ENCODE measurements around the gene AFAP1L1.

AFAP1L1 gene

GRCh38 chr5:149278451-149279210, 7.0 kb downstream of the AFAP1L1 start:
- no peak for TF ChIP-seq ZFP30 (CRISPR knock-in tag; IDR thresholded peaks at IDR 0.05)
- no peak for TF ChIP-seq TOX (CRISPR knock-in tag; IDR thresholded peaks at IDR 0.05; ENCODE audit: borderline replicate concordance)
- TF ChIP-seq ZNF70 (CRISPR knock-in tag; IDR thresholded peaks at IDR 0.05): no peak
- no peak for TF ChIP-seq CSRNP3 (CRISPR knock-in tag; IDR thresholded peaks at IDR 0.05)
- no peak for TF ChIP-seq ISL1 (CRISPR knock-in tag; IDR thresholded peaks at IDR 0.05)
- TF ChIP-seq PPARA (CRISPR knock-in tag; IDR thresholded peaks at IDR 0.05; ENCODE audit: borderline replicate concordance): no peak
- TF ChIP-seq, protein P1, sequence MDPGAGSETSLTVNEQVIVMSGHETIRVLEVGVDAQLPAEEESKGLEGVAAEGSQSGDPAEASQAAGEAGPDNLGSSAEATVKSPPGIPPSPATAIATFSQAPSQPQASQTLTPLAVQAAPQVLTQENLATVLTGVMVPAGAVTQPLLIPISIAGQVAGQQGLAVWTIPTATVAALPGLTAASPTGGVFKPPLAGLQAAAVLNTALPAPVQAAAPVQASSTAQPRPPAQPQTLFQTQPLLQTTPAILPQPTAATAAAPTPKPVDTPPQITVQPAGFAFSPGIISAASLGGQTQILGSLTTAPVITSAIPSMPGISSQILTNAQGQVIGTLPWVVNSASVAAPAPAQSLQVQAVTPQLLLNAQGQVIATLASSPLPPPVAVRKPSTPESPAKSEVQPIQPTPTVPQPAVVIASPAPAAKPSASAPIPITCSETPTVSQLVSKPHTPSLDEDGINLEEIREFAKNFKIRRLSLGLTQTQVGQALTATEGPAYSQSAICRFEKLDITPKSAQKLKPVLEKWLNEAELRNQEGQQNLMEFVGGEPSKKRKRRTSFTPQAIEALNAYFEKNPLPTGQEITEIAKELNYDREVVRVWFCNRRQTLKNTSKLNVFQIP (CRISPR knock-in tag; IDR thresholded peaks at IDR 0.05; ENCODE audit: borderline replicate concordance, low read depth): no peak
- TF ChIP-seq CREB5 (CRISPR knock-in tag; IDR thresholded peaks at IDR 0.05; ENCODE audit: low read depth): no peak
- no peak for TF ChIP-seq GLIS3 (CRISPR knock-in tag; IDR thresholded peaks at IDR 0.05)
- TF ChIP-seq ZC3H10 (CRISPR knock-in tag; IDR thresholded peaks at IDR 0.05): no peak
- TF ChIP-seq BACH2 (CRISPR knock-in tag; IDR thresholded peaks at IDR 0.05; ENCODE audit: borderline replicate concordance): no peak
- no peak for TF ChIP-seq TCF4 (CRISPR knock-in tag; IDR thresholded peaks at IDR 0.05; ENCODE audit: borderline replicate concordance)
- TF ChIP-seq ZFP3 (CRISPR knock-in tag; IDR thresholded peaks at IDR 0.05): no peak
- TF ChIP-seq ESRRG (CRISPR knock-in tag; IDR thresholded peaks at IDR 0.05): no peak
- TF ChIP-seq ZNF8 (CRISPR knock-in tag; IDR thresholded peaks at IDR 0.05): no peak
- no peak for TF ChIP-seq SNAI2 (CRISPR knock-in tag; IDR thresholded peaks at IDR 0.05)
- TF ChIP-seq ZNF565 (CRISPR knock-in tag; conservative IDR thresholded peaks at IDR 0.05; ENCODE audit: low read depth): no peak
- no peak for TF ChIP-seq OSR1 (CRISPR knock-in tag; IDR thresholded peaks at IDR 0.05)

GRCh38 chr5:149279661-149280060, 8.0 kb downstream of the AFAP1L1 start:
- TF ChIP-seq TCF4 (CRISPR knock-in tag; IDR thresholded peaks at IDR 0.05; ENCODE audit: borderline replicate concordance) (no peak), CSDC2 (CRISPR knock-in tag; IDR thresholded peaks at IDR 0.05) (no peak), SNAI2 (CRISPR knock-in tag; IDR thresholded peaks at IDR 0.05) (no peak), ARNTL (CRISPR knock-in tag; IDR thresholded peaks at IDR 0.05; ENCODE audit: borderline replicate concordance, low read depth) (no peak), ESRRG (CRISPR knock-in tag; IDR thresholded peaks at IDR 0.05) (no peak), BACH2 (CRISPR knock-in tag; IDR thresholded peaks at IDR 0.05; ENCODE audit: borderline replicate concordance) (no peak), ISL1 (CRISPR knock-in tag; IDR thresholded peaks at IDR 0.05) (no peak), GLIS3 (CRISPR knock-in tag; IDR thresholded peaks at IDR 0.05) (no peak), PATZ1 (CRISPR knock-in tag; IDR thresholded peaks at IDR 0.05; ENCODE audit: borderline replicate concordance) (no peak), CSRNP3 (CRISPR knock-in tag; IDR thresholded peaks at IDR 0.05) (no peak), RARB (CRISPR knock-in tag; IDR thresholded peaks at IDR 0.05) (no peak), ZNF8 (CRISPR knock-in tag; IDR thresholded peaks at IDR 0.05) (no peak), OSR1 (CRISPR knock-in tag; IDR thresholded peaks at IDR 0.05) (no peak)
- TF ChIP-seq, protein P1 (CRISPR knock-in tag; IDR thresholded peaks at IDR 0.05; ENCODE audit: borderline replicate concordance, low read depth): no peak

More at GRCh38 chr5:149278451-149279210, 7.0 kb downstream of the AFAP1L1 start:
- no peak for ATAC-seq

More at GRCh38 chr5:149279661-149280060, 8.0 kb downstream of the AFAP1L1 start:
- no peak for ATAC-seq
